HepG2 (cell line): ENCODE measurements around the gene RFC2. TPM values are rescaled to one million over a fixed set of nuclear protein-coding genes. Genes with fewer than 3 reads are reported as not detected.

Experiments used
- CSRNP2 ChIP-seq: sonication (generic); formaldehyde crosslinking; conservative IDR thresholded peaks from 2 replicates; pipeline ENCODE4 v1.8.0; 2022; ENCODE audit warnings: low read depth, missing genetic modification reagents
- FOXP4 ChIP-seq: sonication (generic); formaldehyde crosslinking; IDR thresholded peaks from 2 replicates; pipeline ENCODE4 v1.4.0; 2020; ENCODE audit warnings: missing genetic modification reagents
- HNRNPL ChIP-seq: fragments of 200-400 bp; formaldehyde crosslinking; IDR thresholded peaks from 2 replicates; pipeline ENCODE4 v1.6.1; 2017; ENCODE audit warnings: mild to moderate bottlenecking, low read depth, low read length
- KLF13 ChIP-seq: sonication (generic); formaldehyde crosslinking; IDR thresholded peaks from 2 replicates; pipeline ENCODE4 v1.4.0; 2020; ENCODE audit warnings: mild to moderate bottlenecking, missing genetic modification reagents
- PCBP1 ChIP-seq: fragments of 200-400 bp; formaldehyde crosslinking; IDR thresholded peaks from 2 replicates; pipeline ENCODE4 v1.6.1; 2017; ENCODE audit warnings: mild to moderate bottlenecking, low read depth, low read length, borderline replicate concordance
- SNAI1 ChIP-seq: sonication (generic); formaldehyde crosslinking; IDR thresholded peaks from 2 replicates; pipeline ENCODE4 v1.5.0; 2020; ENCODE audit warnings: mild to moderate bottlenecking, missing genetic modification reagents, borderline replicate concordance
- SNAPC2 ChIP-seq: sonication (generic); formaldehyde crosslinking; IDR thresholded peaks from 2 replicates; pipeline ENCODE4 v1.8.1; 2022; ENCODE audit warnings: mild to moderate bottlenecking, missing genetic modification reagents
- SNRNP70 ChIP-seq: fragments of 200-400 bp; formaldehyde crosslinking; IDR thresholded peaks from 2 replicates; pipeline ENCODE4 v1.6.1; 2017; ENCODE audit warnings: mild to moderate bottlenecking, low read depth, low read length, moderate library complexity
- ZBTB7B ChIP-seq: sonication (generic); formaldehyde crosslinking; IDR thresholded peaks from 2 replicates; pipeline ENCODE4 v1.4.0; 2020; ENCODE audit warnings: missing genetic modification reagents
- ZNF326 ChIP-seq: sonication (generic); formaldehyde crosslinking; IDR thresholded peaks from 2 replicates; pipeline ENCODE4 v1.4.0; 2020; ENCODE audit warnings: missing genetic modification reagents, borderline replicate concordance
- polyA plus RNA-seq, 8 experiments: library from polyadenylated mRNA; depleted of rRNA in 3 of 8; stranded (reverse) in 7 of 8; unstranded in 1 of 8; fragments of >200 nt; fragmentation: Illumina TruSeq in 4 of 8; extraction: Trizol in 4 of 8; gene quantifications; 2 replicates each; pipeline versions ENCODE4 v1.2.1 to v1.2.3, GENCODE V29; 2011 to 2016; ENCODE audit warnings: low read depth in 4 of 8, missing spikeins in 1 of 8, mixed read lengths in 1 of 8; ENCODE audit not compliant: insufficient read depth in 1 of 8
- total RNA-seq, 5 experiments: library from RNA; depleted of rRNA; stranded (reverse); fragments of >200 nt; fragmentation: Illumina TruSeq; extraction: Trizol; gene quantifications; 2 replicates each; pipeline ENCODE4 v1.2.3, GENCODE V29; 2016; ENCODE audit warnings: low read depth in 1 of 5
- TF ChIP-seq, protein P1 (sequence below): sonication (generic); formaldehyde crosslinking; IDR thresholded peaks from 2 replicates; pipeline ENCODE4 v1.5.1; 2020; ENCODE audit warnings: mild to moderate bottlenecking, missing genetic modification reagents, moderate library complexity
- TF ChIP-seq, protein P2 (sequence below): sonication (generic); formaldehyde crosslinking; IDR thresholded peaks from 2 replicates; pipeline ENCODE4 v1.5.0; 2020; ENCODE audit warnings: mild to moderate bottlenecking, missing genetic modification reagents
- TF ChIP-seq, protein P3 (sequence below): sonication (generic); formaldehyde crosslinking; IDR thresholded peaks from 2 replicates; pipeline ENCODE4 v1.4.0; 2020; ENCODE audit warnings: missing genetic modification reagents

RFC2 gene
- total and polyA plus RNA-seq, 2 of the 13 experiments (the other 11 are each of a cell fraction or from before 2014, with no cell fraction given), result 14.6 to 43.5 TPM

- no peak for TF ChIP-seq FOXP4 (CRISPR knock-in tag)
- no peak for TF ChIP-seq CSRNP2 (CRISPR knock-in tag)
- TF ChIP-seq ZBTB7B (CRISPR knock-in tag), result peak; percentile 25; the same call in 1 of the 2 replicates
- TF ChIP-seq, protein P1, sequence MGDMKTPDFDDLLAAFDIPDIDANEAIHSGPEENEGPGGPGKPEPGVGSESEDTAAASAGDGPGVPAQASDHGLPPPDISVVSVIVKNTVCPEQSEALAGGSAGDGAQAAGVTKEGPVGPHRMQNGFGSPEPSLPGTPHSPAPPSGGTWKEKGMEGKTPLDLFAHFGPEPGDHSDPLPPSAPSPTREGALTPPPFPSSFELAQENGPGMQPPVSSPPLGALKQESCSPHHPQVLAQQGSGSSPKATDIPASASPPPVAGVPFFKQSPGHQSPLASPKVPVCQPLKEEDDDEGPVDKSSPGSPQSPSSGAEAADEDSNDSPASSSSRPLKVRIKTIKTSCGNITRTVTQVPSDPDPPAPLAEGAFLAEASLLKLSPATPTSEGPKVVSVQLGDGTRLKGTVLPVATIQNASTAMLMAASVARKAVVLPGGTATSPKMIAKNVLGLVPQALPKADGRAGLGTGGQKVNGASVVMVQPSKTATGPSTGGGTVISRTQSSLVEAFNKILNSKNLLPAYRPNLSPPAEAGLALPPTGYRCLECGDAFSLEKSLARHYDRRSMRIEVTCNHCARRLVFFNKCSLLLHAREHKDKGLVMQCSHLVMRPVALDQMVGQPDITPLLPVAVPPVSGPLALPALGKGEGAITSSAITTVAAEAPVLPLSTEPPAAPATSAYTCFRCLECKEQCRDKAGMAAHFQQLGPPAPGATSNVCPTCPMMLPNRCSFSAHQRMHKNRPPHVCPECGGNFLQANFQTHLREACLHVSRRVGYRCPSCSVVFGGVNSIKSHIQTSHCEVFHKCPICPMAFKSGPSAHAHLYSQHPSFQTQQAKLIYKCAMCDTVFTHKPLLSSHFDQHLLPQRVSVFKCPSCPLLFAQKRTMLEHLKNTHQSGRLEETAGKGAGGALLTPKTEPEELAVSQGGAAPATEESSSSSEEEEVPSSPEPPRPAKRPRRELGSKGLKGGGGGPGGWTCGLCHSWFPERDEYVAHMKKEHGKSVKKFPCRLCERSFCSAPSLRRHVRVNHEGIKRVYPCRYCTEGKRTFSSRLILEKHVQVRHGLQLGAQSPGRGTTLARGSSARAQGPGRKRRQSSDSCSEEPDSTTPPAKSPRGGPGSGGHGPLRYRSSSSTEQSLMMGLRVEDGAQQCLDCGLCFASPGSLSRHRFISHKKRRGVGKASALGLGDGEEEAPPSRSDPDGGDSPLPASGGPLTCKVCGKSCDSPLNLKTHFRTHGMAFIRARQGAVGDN (CRISPR knock-in tag), result peak; percentile 35; the same call in 1 of the 2 replicates
- no peak for TF ChIP-seq SNRNP70
- TF ChIP-seq SNAI1 (CRISPR knock-in tag), result no peak
- TF ChIP-seq KLF13 (CRISPR knock-in tag), result 0 out of 2 replicates have a peak, but pooled peaks have one; percentile 8
- 0 out of 2 replicates have a peak, but pooled peaks have one; percentile 32 for TF ChIP-seq SNAPC2 (CRISPR knock-in tag)
- TF ChIP-seq HNRNPL, result peak; percentile 99
- TF ChIP-seq, protein P2, sequence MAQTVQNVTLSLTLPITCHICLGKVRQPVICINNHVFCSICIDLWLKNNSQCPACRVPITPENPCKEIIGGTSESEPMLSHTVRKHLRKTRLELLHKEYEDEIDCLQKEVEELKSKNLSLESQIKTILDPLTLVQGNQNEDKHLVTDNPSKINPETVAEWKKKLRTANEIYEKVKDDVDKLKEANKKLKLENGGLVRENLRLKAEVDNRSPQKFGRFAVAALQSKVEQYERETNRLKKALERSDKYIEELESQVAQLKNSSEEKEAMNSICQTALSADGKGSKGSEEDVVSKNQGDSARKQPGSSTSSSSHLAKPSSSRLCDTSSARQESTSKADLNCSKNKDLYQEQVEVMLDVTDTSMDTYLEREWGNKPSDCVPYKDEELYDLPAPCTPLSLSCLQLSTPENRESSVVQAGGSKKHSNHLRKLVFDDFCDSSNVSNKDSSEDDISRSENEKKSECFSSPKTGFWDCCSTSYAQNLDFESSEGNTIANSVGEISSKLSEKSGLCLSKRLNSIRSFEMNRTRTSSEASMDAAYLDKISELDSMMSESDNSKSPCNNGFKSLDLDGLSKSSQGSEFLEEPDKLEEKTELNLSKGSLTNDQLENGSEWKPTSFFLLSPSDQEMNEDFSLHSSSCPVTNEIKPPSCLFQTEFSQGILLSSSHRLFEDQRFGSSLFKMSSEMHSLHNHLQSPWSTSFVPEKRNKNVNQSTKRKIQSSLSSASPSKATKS (CRISPR knock-in tag), result no peak
- TF ChIP-seq ZNF326 (CRISPR knock-in tag), result no peak
- 0 out of 2 replicates have a peak, but pooled peaks have one; percentile 75 for TF ChIP-seq PCBP1
- TF ChIP-seq, protein P3, sequence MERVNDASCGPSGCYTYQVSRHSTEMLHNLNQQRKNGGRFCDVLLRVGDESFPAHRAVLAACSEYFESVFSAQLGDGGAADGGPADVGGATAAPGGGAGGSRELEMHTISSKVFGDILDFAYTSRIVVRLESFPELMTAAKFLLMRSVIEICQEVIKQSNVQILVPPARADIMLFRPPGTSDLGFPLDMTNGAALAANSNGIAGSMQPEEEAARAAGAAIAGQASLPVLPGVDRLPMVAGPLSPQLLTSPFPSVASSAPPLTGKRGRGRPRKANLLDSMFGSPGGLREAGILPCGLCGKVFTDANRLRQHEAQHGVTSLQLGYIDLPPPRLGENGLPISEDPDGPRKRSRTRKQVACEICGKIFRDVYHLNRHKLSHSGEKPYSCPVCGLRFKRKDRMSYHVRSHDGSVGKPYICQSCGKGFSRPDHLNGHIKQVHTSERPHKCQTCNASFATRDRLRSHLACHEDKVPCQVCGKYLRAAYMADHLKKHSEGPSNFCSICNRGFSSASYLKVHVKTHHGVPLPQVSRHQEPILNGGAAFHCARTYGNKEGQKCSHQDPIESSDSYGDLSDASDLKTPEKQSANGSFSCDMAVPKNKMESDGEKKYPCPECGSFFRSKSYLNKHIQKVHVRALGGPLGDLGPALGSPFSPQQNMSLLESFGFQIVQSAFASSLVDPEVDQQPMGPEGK, result peak; percentile 72
Measured at GRCh38 chr7:74289659-74290552, 35.7 kb upstream of the RFC2 start (continued).
